Osteoblast (primary cell): ENCODE data around the gene NFIA. TPM values are rescaled to one million over a fixed set of nuclear protein-coding genes. Genes with fewer than 3 reads are reported as not detected.

Experiments used
- DNase-seq: peaks from one replicate; pipeline ENCODE4 v3.0.0; 2011; ENCODE audit warnings: low spot score, mixed read lengths; ENCODE audit not compliant: insufficient read length; ENCODE audit errors: missing footprints
- H2AFZ ChIP-seq: 2 replicates; pipeline ENCODE4 v1.6.0; 2011; ENCODE audit warnings: mild to moderate bottlenecking, low read length
- H3K27ac ChIP-seq: 2 replicates; pipeline ENCODE4 v1.5.1; 2011; ENCODE audit warnings: mild to moderate bottlenecking, low read depth, low read length, moderate library complexity
- H3K27me3 ChIP-seq: 2 replicates; pipeline ENCODE4 v1.6.0; 2012; ENCODE audit warnings: mild to moderate bottlenecking, control low read depth, inconsistent platforms, low read length, moderate library complexity; ENCODE audit not compliant: insufficient read depth
- H3K36me3 ChIP-seq: 2 replicates; pipeline ENCODE4 v1.5.1; 2011; ENCODE audit warnings: mild to moderate bottlenecking, low read length, control low read depth, moderate library complexity; ENCODE audit not compliant: insufficient read depth
- H3K4me1 ChIP-seq: 2 replicates; pipeline ENCODE4 v1.5.1; 2011; ENCODE audit warnings: mild to moderate bottlenecking, low read length, control low read depth, moderate library complexity; ENCODE audit not compliant: insufficient read depth
- H3K4me2 ChIP-seq: 2 replicates; pipeline ENCODE4 v1.6.0; 2011; ENCODE audit warnings: mild to moderate bottlenecking, low read length; ENCODE audit not compliant: insufficient read depth
- H3K4me3 ChIP-seq: fragments of 200-600 bp; sonication (generic); 3 replicates; pipeline ENCODE4 v1.5.1; 2012; ENCODE audit warnings: mild to moderate bottlenecking, low read length, inconsistent platforms; ENCODE audit not compliant: insufficient read depth
- H3K79me2 ChIP-seq: 2 replicates; pipeline ENCODE4 v1.6.0; 2012; ENCODE audit warnings: mild to moderate bottlenecking, low read length, control low read depth, inconsistent platforms; ENCODE audit not compliant: insufficient read depth
- H3K9me3 ChIP-seq: 2 replicates; pipeline ENCODE4 v1.5.1; 2011; ENCODE audit warnings: low read depth, low read length, control low read depth
- H4K20me1 ChIP-seq: 2 replicates; pipeline ENCODE4 v1.6.0; 2012; ENCODE audit warnings: mild to moderate bottlenecking, low read length, control low read depth; ENCODE audit not compliant: insufficient read depth
- CTCF ChIP-seq: IDR thresholded peaks from 2 replicates; pipeline ENCODE4 v1.5.1; 2011; ENCODE audit warnings: mild to moderate bottlenecking, low read depth, low read length, moderate library complexity; ENCODE audit errors: extremely low read depth
- total RNA-seq: library from RNA; depleted of rRNA; stranded (reverse); fragments of >200 nt; gene quantifications from 2 replicates; pipeline ENCODE4 v1.2.3, GENCODE V29; 2012

NFIA gene
- total RNA-seq, 1 donor, result 7.2 TPM

- Histone ChIP-seq H4K20me1 (no peaks in the 10 kb centered on the region), H3K4me3 (no peak overlapping the region), H3K4me2 (no peak overlapping the region), H3K79me2 (peaks cover 7% of the 10 kb centered on the region), H3K27ac (no peak overlapping the region), H3K4me1 (peaks cover 11% of the 10 kb centered on the region), H3K27me3 (no peaks in the 10 kb centered on the region), H3K36me3 (no peaks in the 10 kb centered on the region), H2AFZ (no peak overlapping the region), H3K9me3 (no peaks in the 10 kb centered on the region)
- no peak for TF ChIP-seq CTCF
- no peak for DNase-seq
These were observed 13.1 kb downstream of the NFIA start for GRCh38 chr1:61095470-61095812.

- H3K27ac ChIP-seq, result no peak overlapping the region
- H3K79me2 ChIP-seq, result peaks cover 6% of the 10 kb centered on the region
- TF ChIP-seq CTCF, result no peak
- H3K36me3 ChIP-seq, result no peaks in the 10 kb centered on the region
- H2AFZ ChIP-seq, result no peak overlapping the region
- peak; percentile 66 for DNase-seq
- peaks cover 11% of the 10 kb centered on the region for H3K4me1 ChIP-seq
- no peaks in the 10 kb centered on the region for H3K9me3 ChIP-seq
- no peaks in the 10 kb centered on the region for H4K20me1 ChIP-seq
- H3K4me3 ChIP-seq, result no peak overlapping the region
- H3K4me2 ChIP-seq, result peak overlapping the region; percentile 13
- H3K27me3 ChIP-seq, result no peaks in the 10 kb centered on the region
These were observed 15.0 kb downstream of the NFIA start for GRCh38 chr1:61097317-61097716.

GRCh38 chr1:61097722-61098121, 15.4 kb downstream of the NFIA start:
- no peak for DNase-seq
- Histone ChIP-seq H3K36me3 (no peaks in the 10 kb centered on the region), H2AFZ (no peak overlapping the region), H3K27me3 (no peaks in the 10 kb centered on the region), H3K4me2 (no peak overlapping the region), H4K20me1 (no peaks in the 10 kb centered on the region), H3K27ac (no peak overlapping the region), H3K79me2 (peaks cover 2% of the 10 kb centered on the region), H3K4me1 (peaks cover 11% of the 10 kb centered on the region), H3K4me3 (no peak overlapping the region), H3K9me3 (no peaks in the 10 kb centered on the region)
- no peak for TF ChIP-seq CTCF

- no peak overlapping the region for H2AFZ ChIP-seq
These were observed 16.0 kb downstream of the NFIA start for GRCh38 chr1:61098333-61098732.

More at GRCh38 chr1:61098333-61098732, 16.0 kb downstream of the NFIA start:
- Histone ChIP-seq H3K27me3 (no peaks in the 10 kb centered on the region), H3K27ac (no peak overlapping the region), H3K4me1 (peaks cover 11% of the 10 kb centered on the region), H3K9me3 (no peaks in the 10 kb centered on the region), H3K79me2 (peaks cover 2% of the 10 kb centered on the region), H3K4me2 (no peak overlapping the region), H3K4me3 (no peak overlapping the region), H3K36me3 (no peaks in the 10 kb centered on the region), H4K20me1 (no peaks in the 10 kb centered on the region)
- no peak for TF ChIP-seq CTCF
- no peak for DNase-seq
